ENCODE data around the gene JMY. TPM values are rescaled to one million over a fixed set of nuclear protein-coding genes. Genes with fewer than 3 reads are reported as not detected.

The JMY gene
- polyA plus RNA-seq, 3 donors, result 19.7 to 26.5 (median 23.1) TPM

- DNase-seq, result no peak
These were observed 49.9 kb downstream of the JMY start for GRCh38 chr5:79285833-79286232.

- no peak for DNase-seq
These were observed 51.4 kb downstream of the JMY start for GRCh38 chr5:79287380-79287779.

GRCh38 chr5:79287907-79288306 lies 52.0 kb downstream of the JMY start:
- no peak for DNase-seq

- no peak for DNase-seq
These were observed 59.1 kb downstream of the JMY start for GRCh38 chr5:79295029-79295428.

- DNase-seq, result no peak
These were observed 61.7 kb downstream of the JMY start for GRCh38 chr5:79297661-79298060.

- DNase-seq, result no peak
These were observed 65.2 kb downstream of the JMY start for GRCh38 chr5:79301046-79301712.

- DNase-seq, result no peak
These were observed 66.5 kb downstream of the JMY start for GRCh38 chr5:79302454-79302853.

GRCh38 chr5:79305706-79306105 lies 69.8 kb downstream of the JMY start:
- no peak for DNase-seq

GRCh38 chr5:79318935-79319614 lies 83.1 kb downstream of the JMY start:
- no peak for DNase-seq

- DNase-seq, result no peak
These were observed 93.5 kb downstream of the JMY start for GRCh38 chr5:79329453-79329852.

GRCh38 chr5:79330071-79330470 lies 94.1 kb downstream of the JMY start:
- DNase-seq, result no peak

- DNase-seq, result no peak
These were observed 98.1 kb downstream of the JMY start for GRCh38 chr5:79333852-79334557.

GRCh38 chr5:79346420-79346824 lies 110.5 kb downstream of the JMY start:
- no peak for DNase-seq

GRCh38 chr5:79349047-79349446 lies 113.1 kb downstream of the JMY start:
- DNase-seq, result no peak

- no peak for DNase-seq
These were observed 114.0 kb downstream of the JMY start for GRCh38 chr5:79349881-79350280.

- DNase-seq, result peak; percentile 19
These were observed 121.5 kb downstream of the JMY start for GRCh38 chr5:79357398-79357797.

Other genes starting within 250 kb of the JMY start
- gene DMGDH, start 166.5 kb upstream of the JMY start, polyA plus RNA-seq (ENCODE audit: insufficient read length in 3 of 3), result 10 to 100 TPM; 18.9 to 27.2 (median 23.2) TPM
- 10 to 100 TPM; 35.1 to 67.4 (median 60.5) TPM for gene BHMT2, start 166.4 kb upstream of the JMY start, polyA plus RNA-seq (ENCODE audit: insufficient read length in 3 of 3)
- gene BHMT, start 124.3 kb upstream of the JMY start, polyA plus RNA-seq (ENCODE audit: insufficient read length in 3 of 3), result 100 to 1,000 TPM; 243 to 287 (median 275) TPM